Retinal pigment epithelial cell (primary cell): ENCODE measurements around the gene CDYL2.

ENCODE experiments used
- DNase-seq: peaks from one replicate; pipeline ENCODE4 v3.0.0-alpha.2; 2010; ENCODE audit warnings: low read depth
- H3K4me3 ChIP-seq: 2 replicates; pipeline ENCODE4 v1.5.1; 2011; ENCODE audit warnings: mild to moderate bottlenecking, low read length, control low read depth, moderate library complexity
- TF ChIP-seq, protein P1 (sequence below): conservative IDR thresholded peaks from 2 replicates; pipeline ENCODE4 v1.5.1; 2011; ENCODE audit warnings: low read depth, low read length, control low read depth, inconsistent platforms

The CDYL2 gene

DNA sequence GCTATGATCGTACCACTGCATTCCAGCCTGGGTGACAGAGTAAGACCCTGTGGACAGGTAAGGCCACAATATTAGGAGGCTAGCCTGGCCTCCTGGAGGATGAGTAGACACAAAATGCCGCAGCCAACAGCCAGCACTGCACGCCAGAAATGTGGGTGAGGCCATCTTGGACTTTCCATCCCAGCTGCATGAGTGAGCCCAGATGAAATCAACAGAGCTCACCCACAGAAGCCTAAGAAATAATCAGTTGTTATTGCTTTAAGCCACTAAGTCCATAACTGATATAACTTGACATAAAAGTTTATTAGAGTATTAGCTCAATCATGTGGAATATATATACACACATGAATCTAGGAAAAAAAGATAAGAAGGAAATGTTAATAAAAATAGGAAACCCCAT lies 101.7 kb downstream of the CDYL2 start:
- DNase-seq, result no peak
- H3K4me3 ChIP-seq, result no peak overlapping the region
- TF ChIP-seq, protein P1, sequence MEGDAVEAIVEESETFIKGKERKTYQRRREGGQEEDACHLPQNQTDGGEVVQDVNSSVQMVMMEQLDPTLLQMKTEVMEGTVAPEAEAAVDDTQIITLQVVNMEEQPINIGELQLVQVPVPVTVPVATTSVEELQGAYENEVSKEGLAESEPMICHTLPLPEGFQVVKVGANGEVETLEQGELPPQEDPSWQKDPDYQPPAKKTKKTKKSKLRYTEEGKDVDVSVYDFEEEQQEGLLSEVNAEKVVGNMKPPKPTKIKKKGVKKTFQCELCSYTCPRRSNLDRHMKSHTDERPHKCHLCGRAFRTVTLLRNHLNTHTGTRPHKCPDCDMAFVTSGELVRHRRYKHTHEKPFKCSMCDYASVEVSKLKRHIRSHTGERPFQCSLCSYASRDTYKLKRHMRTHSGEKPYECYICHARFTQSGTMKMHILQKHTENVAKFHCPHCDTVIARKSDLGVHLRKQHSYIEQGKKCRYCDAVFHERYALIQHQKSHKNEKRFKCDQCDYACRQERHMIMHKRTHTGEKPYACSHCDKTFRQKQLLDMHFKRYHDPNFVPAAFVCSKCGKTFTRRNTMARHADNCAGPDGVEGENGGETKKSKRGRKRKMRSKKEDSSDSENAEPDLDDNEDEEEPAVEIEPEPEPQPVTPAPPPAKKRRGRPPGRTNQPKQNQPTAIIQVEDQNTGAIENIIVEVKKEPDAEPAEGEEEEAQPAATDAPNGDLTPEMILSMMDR, result no peak

- H3K4me3 ChIP-seq, result no peak overlapping the region
- DNase-seq, result no peak
- TF ChIP-seq, protein P1, result no peak
Measured at GRCh38 chr16:80700558-80700957, 103.8 kb downstream of the CDYL2 start.

DNA sequence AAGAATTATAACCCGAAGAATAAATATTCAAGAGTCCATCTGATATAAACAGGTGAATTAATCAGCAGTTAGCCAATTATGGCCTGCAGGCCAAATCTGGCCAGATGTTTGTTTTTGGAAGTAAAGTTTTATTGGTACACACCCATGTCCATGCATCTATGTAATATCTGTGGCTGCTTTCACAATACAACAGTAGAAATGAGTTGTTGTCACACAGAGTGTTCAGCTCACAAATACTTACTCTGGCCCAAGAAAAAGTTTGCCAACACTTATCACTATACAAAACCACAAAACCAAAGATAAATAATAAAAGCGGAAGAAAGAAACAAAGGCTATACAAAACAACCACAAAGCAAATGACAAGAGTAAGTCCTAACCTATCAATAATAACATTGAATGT lies 109.4 kb downstream of the CDYL2 start:
- H3K4me3 ChIP-seq, result no peak overlapping the region
- no peak for DNase-seq
- TF ChIP-seq, protein P1, result no peak

DNA sequence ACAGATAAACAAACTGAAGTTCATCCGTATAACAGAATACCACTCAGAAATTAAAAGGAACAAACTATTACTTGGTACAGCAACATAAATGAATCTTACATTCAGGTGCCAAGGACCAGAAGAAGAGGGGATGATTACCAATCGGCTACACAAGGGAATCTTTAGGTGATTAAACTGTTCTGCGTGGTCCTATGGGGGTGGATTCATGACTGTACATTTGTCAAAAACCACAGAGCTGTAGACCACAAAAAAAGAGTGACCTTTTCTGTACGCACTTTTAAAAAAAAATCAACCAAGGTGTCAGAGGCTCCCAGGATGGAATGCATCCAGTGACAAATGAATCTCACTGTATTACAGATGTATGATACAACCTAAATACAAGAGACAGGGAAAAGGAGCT lies 110.8 kb downstream of the CDYL2 start:
- no peak for DNase-seq
- H3K4me3 ChIP-seq, result no peak overlapping the region
- TF ChIP-seq, protein P1, result no peak

GRCh38 chr16:80692270-80692669 lies 112.1 kb downstream of the CDYL2 start:
- no peak overlapping the region for H3K4me3 ChIP-seq
- TF ChIP-seq, protein P1, result no peak
- DNase-seq, result no peak

GRCh38 chr16:80691111-80691741 lies 113.2 kb downstream of the CDYL2 start:
- H3K4me3 ChIP-seq, result no peak overlapping the region
- TF ChIP-seq, protein P1, result no peak
- no peak for DNase-seq

GRCh38 chr16:80689487-80689886 lies 114.9 kb downstream of the CDYL2 start:
- H3K4me3 ChIP-seq, result no peak overlapping the region
- TF ChIP-seq, protein P1, result no peak
- no peak for DNase-seq
